Duodenal mucosa (tissue), 2 donors: ENCODE data around the gene APMAP.

Source experiments
- H3K27ac ChIP-seq: one replicate; pipeline ENCODE4 v1.7.0; 2013; ENCODE audit warnings: low read depth, low read length
- H3K27me3 ChIP-seq, 2 donors: one replicate each; pipeline ENCODE4 v1.7.0; 2013; ENCODE audit warnings: low read length in 2 of 2, control low read depth in 1 of 2; ENCODE audit not compliant: insufficient read depth in 2 of 2, control insufficient read depth in 1 of 2
- H3K36me3 ChIP-seq, 2 donors: one replicate each; pipeline ENCODE4 v1.7.0; 2013; ENCODE audit warnings: low read length in 2 of 2, control low read depth in 1 of 2; ENCODE audit not compliant: insufficient read depth in 2 of 2, control insufficient read depth in 1 of 2
- H3K4me1 ChIP-seq, 2 donors: one replicate each; pipeline ENCODE4 v1.7.0; 2013; ENCODE audit warnings: low read length in 2 of 2, control low read depth in 1 of 2; ENCODE audit not compliant: insufficient read depth in 2 of 2, control insufficient read depth in 1 of 2
- H3K4me3 ChIP-seq, 2 donors: one replicate each; pipeline ENCODE4 v1.7.0; 2013; ENCODE audit warnings: low read length in 2 of 2, low read depth in 1 of 2
- H3K9ac ChIP-seq, 2 donors: one replicate each; pipeline ENCODE4 v1.7.0; 2013; ENCODE audit warnings: low read length in 2 of 2, low read depth in 1 of 2
- H3K9me3 ChIP-seq, 2 donors: one replicate each; pipeline ENCODE4 v1.7.0; 2013; ENCODE audit warnings: low read length in 2 of 2, control low read depth in 1 of 2; ENCODE audit not compliant: control insufficient read depth in 1 of 2

APMAP gene

DNA sequence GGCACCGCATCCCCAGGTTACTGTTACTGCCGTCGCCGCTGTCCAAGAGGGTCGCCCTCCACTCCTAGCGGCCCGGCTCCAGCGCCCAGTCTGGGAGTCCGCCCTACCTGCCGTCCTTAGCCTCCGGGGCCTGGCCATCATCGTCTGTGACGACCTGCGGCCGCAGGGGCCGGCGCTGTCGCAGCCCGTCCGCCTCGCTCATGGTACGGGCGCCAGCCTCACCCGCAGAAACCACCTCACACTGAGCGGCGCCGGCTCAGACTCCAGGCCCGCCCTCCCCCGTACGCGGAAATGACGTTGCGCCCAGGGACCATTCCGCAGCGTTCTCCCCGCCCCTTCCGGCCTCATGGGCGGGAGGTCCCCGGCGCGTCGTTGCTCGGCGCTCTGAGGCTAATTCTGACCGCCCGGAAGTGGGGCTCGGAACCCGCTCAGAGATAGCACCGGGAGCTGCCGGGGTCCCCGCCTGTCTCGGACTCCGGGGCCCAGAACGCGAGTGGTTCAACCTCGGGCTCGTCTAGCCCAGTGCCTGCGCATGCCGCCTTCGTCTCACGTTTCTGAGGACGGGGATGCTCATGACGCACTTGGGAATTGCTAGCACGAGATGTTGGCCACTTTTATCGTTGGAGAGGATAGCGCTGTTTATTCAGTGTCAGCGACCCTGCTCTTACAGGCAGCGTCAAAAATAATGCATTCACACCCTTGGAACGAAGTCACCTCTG is at the start of gene APMAP:
APMAP (minus strand) TSS at position 265 of the 719 bp plus-strand sequence; CDS start at position 202, 63 bp downstream.
- H3K9ac ChIP-seq, result peak within 1 kb of the TSS; percentile 77 to 91
- H3K36me3 ChIP-seq, result peaks cover 0 to 6% of the 10 kb centered on the region in 2 donors
- H3K4me3 ChIP-seq, result peak within 1 kb of the TSS; percentile 88 to 95
- H3K27me3 ChIP-seq, result no peaks in the 10 kb centered on the region
- peak within 1 kb of the TSS; percentile 80 for H3K27ac ChIP-seq
- no peaks in the 10 kb centered on the region for H3K9me3 ChIP-seq
- H3K4me1 ChIP-seq, result peaks cover 34 to 39% of the 10 kb centered on the region in 2 donors

- Histone ChIP-seq H3K9ac (peak overlapping the region in 1 of 2 donors; percentile 16), H3K27me3 (no peaks in the 10 kb centered on the region), H3K9me3 (no peaks in the 10 kb centered on the region), H3K27ac (no peak overlapping the region), H3K36me3 (peaks cover 9 to 17% of the 10 kb centered on the region in 2 donors), H3K4me3 (no peak overlapping the region), H3K4me1 (peaks cover 72 to 75% of the 10 kb centered on the region in 2 donors)
Measured at GRCh38 chr20:25041813-25042530, 49.4 kb upstream of the APMAP start.

DNA sequence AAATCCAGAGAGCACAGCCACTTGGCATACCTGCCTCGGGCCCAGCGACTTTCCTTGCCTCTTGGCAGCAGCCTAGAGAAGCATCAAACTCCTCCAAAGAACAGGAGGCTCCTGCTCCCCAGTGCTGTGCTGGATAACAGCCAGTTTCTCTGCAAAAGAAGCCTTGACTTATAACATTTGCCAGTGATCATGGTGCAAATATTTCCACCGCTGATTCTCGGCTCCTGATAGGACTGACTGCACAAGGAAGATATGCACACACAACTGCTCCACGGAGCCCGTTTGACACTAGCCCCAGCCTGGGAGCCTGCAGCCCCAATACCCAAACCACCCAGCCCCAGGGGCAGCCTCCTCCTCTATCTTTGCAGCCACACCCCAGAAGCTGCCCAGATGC is 47.9 kb upstream of the APMAP start:
- no peak overlapping the region for H3K4me3 ChIP-seq
- peaks cover 0 to 4% of the 10 kb centered on the region in 2 donors for H3K36me3 ChIP-seq
- peak overlapping the region; percentile 17 for H3K27ac ChIP-seq
- H3K9me3 ChIP-seq, result no peaks in the 10 kb centered on the region
- H3K27me3 ChIP-seq, result no peaks in the 10 kb centered on the region
- H3K9ac ChIP-seq, result peak overlapping the region in 1 of 2 donors; percentile 9
- H3K4me1 ChIP-seq, result peaks cover 77 to 86% of the 10 kb centered on the region in 2 donors

- Histone ChIP-seq H3K36me3 (no peaks in the 10 kb centered on the region), H3K27me3 (no peaks in the 10 kb centered on the region), H3K4me1 (peaks cover 71 to 81% of the 10 kb centered on the region in 2 donors), H3K27ac (peak overlapping the region; percentile 17), H3K9me3 (no peaks in the 10 kb centered on the region), H3K9ac (peak overlapping the region; percentile 9 to 19), H3K4me3 (no peak overlapping the region)
Measured at GRCh38 chr20:25039697-25040437, 47.3 kb upstream of the APMAP start.

- Histone ChIP-seq H3K9me3 (no peaks in the 10 kb centered on the region), H3K4me1 (peaks cover 76 to 86% of the 10 kb centered on the region in 2 donors), H3K4me3 (no peak overlapping the region), H3K9ac (peak overlapping the region in 1 of 2 donors; percentile 5), H3K27ac (no peak overlapping the region), H3K36me3 (no peaks in the 10 kb centered on the region), H3K27me3 (no peaks in the 10 kb centered on the region)
Measured at GRCh38 chr20:25038591-25039015, 46.1 kb upstream of the APMAP start.

- Histone ChIP-seq H3K4me1 (peaks cover 77 to 86% of the 10 kb centered on the region in 2 donors), H3K9me3 (no peaks in the 10 kb centered on the region), H3K27me3 (no peaks in the 10 kb centered on the region), H3K36me3 (no peaks in the 10 kb centered on the region), H3K27ac (peak overlapping the region; percentile 24), H3K4me3 (no peak overlapping the region), H3K9ac (peak overlapping the region in 1 of 2 donors; percentile 5)
Measured at GRCh38 chr20:25038103-25038410, 45.5 kb upstream of the APMAP start.

- H3K27ac ChIP-seq, result peak overlapping the region; percentile 24
- no peak overlapping the region for H3K4me3 ChIP-seq
- no peaks in the 10 kb centered on the region for H3K27me3 ChIP-seq
- H3K4me1 ChIP-seq, result peaks cover 77 to 86% of the 10 kb centered on the region in 2 donors
- no peaks in the 10 kb centered on the region for H3K36me3 ChIP-seq
- no peaks in the 10 kb centered on the region for H3K9me3 ChIP-seq
- no peak overlapping the region for H3K9ac ChIP-seq
Measured at GRCh38 chr20:25037288-25038102, 44.9 kb upstream of the APMAP start.

- no peak overlapping the region for H3K9ac ChIP-seq
- peaks cover 76 to 83% of the 10 kb centered on the region in 2 donors for H3K4me1 ChIP-seq
- H3K27me3 ChIP-seq, result no peaks in the 10 kb centered on the region
- no peak overlapping the region for H3K27ac ChIP-seq
- no peak overlapping the region for H3K4me3 ChIP-seq
- no peaks in the 10 kb centered on the region for H3K9me3 ChIP-seq
- peaks cover 0 to 2% of the 10 kb centered on the region in 2 donors for H3K36me3 ChIP-seq
Measured at GRCh38 chr20:25036331-25036936, 43.9 kb upstream of the APMAP start.

GRCh38 chr20:25035921-25036320 is 43.4 kb upstream of the APMAP start:
- Histone ChIP-seq H3K9me3 (no peaks in the 10 kb centered on the region), H3K36me3 (peaks cover 0 to 2% of the 10 kb centered on the region in 2 donors), H3K4me1 (peaks cover 72 to 79% of the 10 kb centered on the region in 2 donors), H3K27me3 (no peaks in the 10 kb centered on the region), H3K4me3 (no peak overlapping the region), H3K27ac (no peak overlapping the region), H3K9ac (no peak overlapping the region)
